A172 (cell line): ENCODE data around the gene ZSCAN5A. TPM values are rescaled to one million over a fixed set of nuclear protein-coding genes. Genes with fewer than 3 reads are reported as not detected.
"Not testable (repeated sequence)": the region's sequence is repeated elsewhere in the genome, so short reads cannot be mapped to it uniquely, and the experiment has no call there.

Source experiments
- DNase-seq: peaks from one replicate; pipeline ENCODE4 v3.0.0-alpha.2; 2015; ENCODE audit warnings: low spot score
- total RNA-seq: library from RNA; depleted of rRNA; stranded (reverse); fragments of >200 nt; shearing (Covaris generic); gene quantifications from 2 replicates; pipeline ENCODE4 v1.2.3, GENCODE V29; 2014

ZSCAN5A gene
- total RNA-seq, 1 experiment from 2014 or later: 6.6 TPM

GRCh38 chr19:56315077-56315828 is 614 bp upstream of the ZSCAN5A start:
- DNase-seq: peak; percentile 100

- no peak for DNase-seq
Measured at GRCh38 chr19:56314018-56314380, 640 bp downstream of the ZSCAN5A start.

- DNase-seq: no peak
Measured at GRCh38 chr19:56312787-56313657, 1.6 kb downstream of the ZSCAN5A start.

GRCh38 chr19:56312342-56312741 is 2.3 kb downstream of the ZSCAN5A start:
- no peak for DNase-seq

- DNase-seq: no peak
Measured at GRCh38 chr19:56310462-56310861, 4.2 kb downstream of the ZSCAN5A start.

- peak; percentile 26 for DNase-seq
Measured at GRCh38 chr19:56309511-56310185, 5.0 kb downstream of the ZSCAN5A start.

GRCh38 chr19:56308792-56309191 is 5.8 kb downstream of the ZSCAN5A start:
- no peak for DNase-seq

- DNase-seq: not testable (repeated sequence)
Measured at GRCh38 chr19:56307062-56307461, 7.6 kb downstream of the ZSCAN5A start.

- no peak for DNase-seq
Measured at GRCh38 chr19:56306016-56306415, 8.6 kb downstream of the ZSCAN5A start.

- no peak for DNase-seq
Measured at GRCh38 chr19:56304243-56304642, 10.4 kb downstream of the ZSCAN5A start.

GRCh38 chr19:56301886-56302620 is 12.6 kb downstream of the ZSCAN5A start:
- peak; percentile 14 for DNase-seq

GRCh38 chr19:56301155-56301554 is 13.5 kb downstream of the ZSCAN5A start:
- peak; percentile 8 for DNase-seq

- DNase-seq: no peak
Measured at GRCh38 chr19:56299688-56300087, 15.0 kb downstream of the ZSCAN5A start.

GRCh38 chr19:56297010-56297409 is 17.6 kb downstream of the ZSCAN5A start:
- no peak for DNase-seq

- no peak for DNase-seq
Measured at GRCh38 chr19:56295531-56296455, 18.8 kb downstream of the ZSCAN5A start.

- DNase-seq: peak; percentile 27
Measured at GRCh38 chr19:56294549-56294948, 20.1 kb downstream of the ZSCAN5A start.

- no peak for DNase-seq
Measured at GRCh38 chr19:56291867-56292266, 22.8 kb downstream of the ZSCAN5A start.

- DNase-seq: no peak
Measured at GRCh38 chr19:56290104-56290503, 24.5 kb downstream of the ZSCAN5A start.

GRCh38 chr19:56284746-56285145 is 29.9 kb downstream of the ZSCAN5A start:
- no peak for DNase-seq

- DNase-seq: no peak
Measured at GRCh38 chr19:56282809-56283208, 31.8 kb downstream of the ZSCAN5A start.
